WERI-Rb-1 (cell line): ENCODE measurements around the gene KRT20.

Experiments
- DNase-seq: peaks from one replicate; pipeline ENCODE4 v3.0.0-alpha.2; 2020
- H3K27ac ChIP-seq: fragments of 250-450 bp; sonication (Bioruptor Pico); 2 replicates; pipeline ENCODE4 v1.5.1; 2020; ENCODE audit warnings: mild to moderate bottlenecking, moderate library complexity
- H3K27me3 ChIP-seq: fragments of 250-450 bp; sonication (Bioruptor Pico); 2 replicates; pipeline ENCODE4 v1.5.1; 2021; ENCODE audit warnings: mild to moderate bottlenecking, low read depth, moderate library complexity; ENCODE audit not compliant: insufficient read depth, severe bottlenecking
- H3K36me3 ChIP-seq: fragments of 250-450 bp; sonication (Bioruptor Pico); 2 replicates; pipeline ENCODE4 v1.5.1; 2020; ENCODE audit warnings: mild to moderate bottlenecking, moderate library complexity
- H3K4me3 ChIP-seq: 2 replicates; pipeline ENCODE4 v1.5.1; 2011; ENCODE audit warnings: low read depth, mild to moderate bottlenecking, control low read depth, low read length
- H3K9me3 ChIP-seq: fragments of 250-450 bp; sonication (Bioruptor Pico); 2 replicates; pipeline ENCODE4 v1.5.1; 2021; ENCODE audit warnings: mild to moderate bottlenecking, moderate library complexity; ENCODE audit not compliant: severe bottlenecking
- TF ChIP-seq, protein P1 (sequence below): IDR thresholded peaks from 2 replicates; pipeline ENCODE4 v1.5.1; 2011; ENCODE audit warnings: low read depth, mild to moderate bottlenecking, control low read depth, inconsistent platforms, low read length

KRT20 gene

DNA sequence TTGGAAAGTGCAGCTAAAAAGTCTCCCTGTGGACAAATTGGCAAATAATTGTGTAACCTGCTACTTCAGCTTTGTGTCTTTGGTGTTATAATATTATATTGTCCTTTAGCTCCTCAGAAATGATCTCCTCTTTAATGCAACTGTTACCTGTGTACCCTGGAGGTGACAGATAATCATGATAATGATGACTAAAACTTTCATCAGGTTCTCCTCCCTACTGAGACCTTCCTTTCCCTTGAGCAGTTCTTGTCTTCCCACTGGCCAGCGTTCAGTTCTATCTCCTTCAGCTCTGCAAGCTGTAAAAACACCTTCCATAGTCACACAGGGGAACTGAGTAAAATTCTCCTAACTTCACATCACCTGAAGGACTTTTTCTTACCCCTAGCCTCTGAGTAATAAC, 32.7 kb downstream of the KRT20 start:
- Histone ChIP-seq H3K9me3 (no peaks in the 10 kb centered on the region), H3K27me3 (peaks cover 86% of the 10 kb centered on the region), H3K4me3 (no peak overlapping the region), H3K27ac (no peak overlapping the region), H3K36me3 (no peaks in the 10 kb centered on the region)
- DNase-seq: no peak
- TF ChIP-seq, protein P1, sequence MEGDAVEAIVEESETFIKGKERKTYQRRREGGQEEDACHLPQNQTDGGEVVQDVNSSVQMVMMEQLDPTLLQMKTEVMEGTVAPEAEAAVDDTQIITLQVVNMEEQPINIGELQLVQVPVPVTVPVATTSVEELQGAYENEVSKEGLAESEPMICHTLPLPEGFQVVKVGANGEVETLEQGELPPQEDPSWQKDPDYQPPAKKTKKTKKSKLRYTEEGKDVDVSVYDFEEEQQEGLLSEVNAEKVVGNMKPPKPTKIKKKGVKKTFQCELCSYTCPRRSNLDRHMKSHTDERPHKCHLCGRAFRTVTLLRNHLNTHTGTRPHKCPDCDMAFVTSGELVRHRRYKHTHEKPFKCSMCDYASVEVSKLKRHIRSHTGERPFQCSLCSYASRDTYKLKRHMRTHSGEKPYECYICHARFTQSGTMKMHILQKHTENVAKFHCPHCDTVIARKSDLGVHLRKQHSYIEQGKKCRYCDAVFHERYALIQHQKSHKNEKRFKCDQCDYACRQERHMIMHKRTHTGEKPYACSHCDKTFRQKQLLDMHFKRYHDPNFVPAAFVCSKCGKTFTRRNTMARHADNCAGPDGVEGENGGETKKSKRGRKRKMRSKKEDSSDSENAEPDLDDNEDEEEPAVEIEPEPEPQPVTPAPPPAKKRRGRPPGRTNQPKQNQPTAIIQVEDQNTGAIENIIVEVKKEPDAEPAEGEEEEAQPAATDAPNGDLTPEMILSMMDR: no peak

DNA sequence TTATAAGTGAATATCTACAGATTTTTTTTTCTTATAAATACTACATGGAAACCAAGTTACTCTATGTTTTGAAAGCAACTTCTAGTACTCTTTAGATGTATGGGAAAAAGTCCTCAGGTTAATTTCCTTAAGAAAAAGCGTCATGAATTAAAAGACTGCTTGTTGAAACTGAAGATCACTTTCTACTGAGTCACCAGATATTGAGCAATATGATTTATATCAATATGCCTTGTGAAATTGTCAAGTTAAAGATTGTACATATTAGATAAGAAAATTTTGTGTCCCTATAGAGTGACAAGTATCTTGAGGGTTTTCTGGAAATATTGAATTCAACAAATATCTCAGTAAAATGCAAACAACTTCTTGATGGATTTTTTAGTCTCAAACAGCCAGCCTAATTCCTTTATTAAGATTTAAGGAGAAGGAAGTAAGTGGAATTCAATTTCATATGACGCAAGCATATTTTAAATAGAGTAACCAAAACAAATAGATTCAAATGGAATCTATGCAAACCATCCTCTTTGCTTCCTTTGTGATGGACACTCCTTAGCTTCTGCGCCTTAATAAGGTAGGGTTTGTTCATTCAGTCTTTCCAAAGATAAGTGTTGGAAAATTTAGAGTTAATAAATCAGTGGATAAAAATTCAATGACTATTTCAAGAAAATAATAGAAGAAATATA, 34.6 kb downstream of the KRT20 start:
- Histone ChIP-seq H3K27me3 (peaks cover 91% of the 10 kb centered on the region), H3K27ac (no peak overlapping the region), H3K9me3 (no peaks in the 10 kb centered on the region), H3K4me3 (no peak overlapping the region), H3K36me3 (no peaks in the 10 kb centered on the region)
- TF ChIP-seq, protein P1: no peak
- no peak for DNase-seq

DNA sequence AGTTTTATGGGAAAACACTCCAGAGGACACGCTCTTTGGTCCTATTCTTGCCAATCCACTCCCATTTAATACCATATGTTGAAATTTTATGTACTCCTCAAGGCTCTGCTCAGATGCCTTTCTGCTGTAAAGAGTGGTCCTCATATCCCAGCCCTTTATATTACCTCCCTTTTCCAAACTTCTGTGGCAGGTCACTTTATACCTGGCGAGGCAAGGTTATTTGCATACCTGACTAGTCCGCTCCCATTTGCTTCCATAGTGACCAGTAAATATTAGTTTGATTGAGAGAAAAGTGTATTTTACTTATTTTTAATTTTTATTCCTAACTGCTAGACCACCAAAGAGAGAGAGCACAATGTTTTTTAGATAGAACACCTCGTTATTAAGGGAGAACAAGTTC, 35.3 kb downstream of the KRT20 start:
- H3K27ac ChIP-seq: no peak overlapping the region
- no peak for DNase-seq
- H3K4me3 ChIP-seq: no peak overlapping the region
- peaks cover 89% of the 10 kb centered on the region for H3K27me3 ChIP-seq
- no peaks in the 10 kb centered on the region for H3K36me3 ChIP-seq
- TF ChIP-seq, protein P1: no peak
- H3K9me3 ChIP-seq: no peaks in the 10 kb centered on the region

DNA sequence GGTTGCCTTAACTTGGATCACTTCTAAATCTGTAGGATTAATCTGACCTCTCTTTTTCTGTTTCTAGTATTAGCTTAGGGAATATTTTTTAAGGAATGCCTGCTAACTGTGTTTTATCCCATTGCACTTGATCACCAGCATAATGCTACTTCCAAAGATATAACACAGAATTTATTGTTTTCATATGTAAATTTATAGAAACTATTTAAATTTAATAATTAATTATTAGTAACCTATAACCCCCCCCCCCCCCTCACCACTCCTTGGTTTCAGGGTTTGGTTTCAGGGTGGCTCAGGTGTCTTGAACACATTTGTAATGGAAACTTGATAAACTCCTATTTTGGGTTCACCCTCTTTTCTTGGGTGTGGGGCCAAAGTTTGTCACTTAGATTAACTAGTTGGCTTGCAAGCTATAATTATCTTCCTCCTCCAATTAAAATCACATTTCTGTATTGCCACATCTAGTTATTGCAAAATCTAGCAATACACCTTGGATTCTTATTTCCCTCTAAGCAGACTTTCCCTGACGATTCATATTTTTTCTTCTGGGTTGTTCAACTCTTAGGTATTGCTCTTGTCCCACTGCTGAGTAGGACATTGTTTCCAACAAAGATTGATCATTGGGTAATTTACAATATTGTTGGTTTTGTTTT, 36.3 kb downstream of the KRT20 start:
- DNase-seq: no peak
- TF ChIP-seq, protein P1: no peak

DNA sequence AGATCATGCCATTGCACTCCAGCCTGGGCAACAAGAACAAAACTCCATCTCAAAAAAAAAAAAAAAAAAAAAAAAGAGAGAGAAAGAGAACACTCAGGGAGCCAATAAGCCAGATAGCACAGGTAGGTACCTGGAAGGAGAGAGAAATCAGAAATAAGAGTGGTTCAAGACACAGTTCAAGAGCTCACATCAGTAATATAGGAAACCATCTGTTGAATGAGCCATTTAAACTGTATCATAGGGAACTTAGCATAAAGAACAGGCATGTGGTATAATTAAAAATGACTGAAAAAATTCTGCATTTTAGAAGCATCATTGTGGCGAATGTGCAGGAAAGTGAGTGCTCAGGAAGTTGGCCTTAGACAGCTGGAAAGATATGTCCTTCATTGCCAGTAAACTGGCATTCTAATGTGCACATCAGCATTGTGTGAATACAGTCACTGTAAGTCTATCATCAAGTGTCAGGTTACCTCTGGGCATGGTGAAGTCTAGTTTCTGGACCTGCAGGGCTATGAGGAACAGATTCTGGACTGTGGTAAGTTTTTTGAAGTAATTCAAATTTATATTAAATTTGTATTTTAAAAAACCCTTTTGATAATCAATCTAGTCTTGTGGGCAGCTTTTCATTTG, 38.4 kb downstream of the KRT20 start:
- H3K27ac ChIP-seq: no peak overlapping the region
- TF ChIP-seq, protein P1: no peak
- no peaks in the 10 kb centered on the region for H3K36me3 ChIP-seq
- no peak for DNase-seq
- peaks cover 4% of the 10 kb centered on the region for H3K9me3 ChIP-seq
- H3K4me3 ChIP-seq: no peak overlapping the region
- peaks cover 91% of the 10 kb centered on the region for H3K27me3 ChIP-seq

More for the DNA sequence above, 36.3 kb downstream of the KRT20 start:
- Histone ChIP-seq H3K9me3 (no peaks in the 10 kb centered on the region), H3K36me3 (no peaks in the 10 kb centered on the region), H3K4me3 (no peak overlapping the region), H3K27ac (no peak overlapping the region), H3K27me3 (peaks cover 89% of the 10 kb centered on the region)
